ENCODE results near the gene PIP4K2B.
"Not testable (repeated sequence)": the region's sequence is repeated elsewhere in the genome, so short reads cannot be mapped to it uniquely, and the experiment has no call there.

The PIP4K2B gene

GRCh38 chr17:38728290-38728831, 71.0 kb downstream of the PIP4K2B start:
- DNase-seq = no peak

GRCh38 chr17:38727736-38728135, 71.6 kb downstream of the PIP4K2B start:
- no peak for DNase-seq

- not testable (repeated sequence) for DNase-seq
These were observed 73.2 kb downstream of the PIP4K2B start for GRCh38 chr17:38726145-38726544.

GRCh38 chr17:38725066-38725465, 74.3 kb downstream of the PIP4K2B start:
- no peak for DNase-seq

- DNase-seq = peak; percentile 86
These were observed 74.9 kb downstream of the PIP4K2B start for GRCh38 chr17:38724337-38724988.

DNA sequence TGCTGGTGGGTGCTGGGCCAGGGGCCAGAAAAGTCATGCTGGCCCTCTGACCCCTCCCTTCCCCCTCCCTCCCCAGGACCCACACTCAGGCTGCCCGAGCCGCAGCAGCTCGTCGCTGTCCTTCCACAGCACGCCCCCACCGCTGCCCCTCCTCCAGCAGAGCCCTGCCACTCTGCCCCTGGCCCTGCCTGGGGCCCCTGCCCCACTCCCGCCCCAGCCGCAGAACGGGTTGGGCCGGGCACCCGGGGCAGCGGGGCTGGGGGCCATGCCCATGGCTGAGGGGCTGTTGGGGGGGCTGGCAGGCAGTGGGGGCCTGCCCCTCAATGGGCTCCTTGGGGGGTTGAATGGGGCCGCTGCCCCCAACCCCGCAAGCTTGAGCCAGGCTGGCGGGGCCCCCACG, 77.6 kb downstream of the PIP4K2B start:
- no peak for DNase-seq

- no peak for DNase-seq
These were observed 78.4 kb downstream of the PIP4K2B start for GRCh38 chr17:38720941-38721340.

DNA sequence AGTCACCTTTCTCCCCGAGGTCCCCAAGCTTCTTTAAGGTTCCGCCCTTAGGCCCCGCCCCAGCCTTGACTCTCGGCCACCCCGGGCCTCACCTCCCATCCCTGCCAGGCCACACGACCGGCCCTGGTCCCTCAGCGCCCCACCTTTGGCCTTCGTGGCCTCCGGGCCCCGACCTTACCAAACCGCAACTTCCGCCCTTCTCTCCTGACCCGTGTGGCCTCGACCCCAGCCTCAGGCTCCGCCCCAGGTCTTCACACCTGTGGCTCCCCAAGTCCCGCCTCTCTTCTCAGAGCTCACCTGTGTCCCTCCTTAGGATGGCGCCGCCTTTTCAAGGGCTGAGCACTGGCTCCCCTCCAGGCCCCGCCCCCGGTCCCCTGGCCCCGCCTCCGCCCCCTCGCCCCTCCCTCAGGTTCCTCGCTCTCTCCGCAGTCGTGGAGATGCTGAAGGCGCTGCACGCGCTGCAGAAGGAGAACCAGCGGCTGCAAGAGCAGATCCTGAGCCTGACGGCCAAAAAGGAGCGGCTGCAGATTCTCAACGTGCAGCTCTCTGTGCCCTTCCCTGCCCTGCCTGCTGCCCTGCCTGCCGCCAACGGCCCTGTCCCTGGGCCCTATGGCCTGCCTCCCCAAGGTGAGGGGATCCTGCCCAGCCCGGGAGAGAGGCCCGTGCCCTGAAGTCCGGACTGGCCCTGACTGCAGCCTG, 79.3 kb downstream of the PIP4K2B start:
- DNase-seq = no peak

DNA sequence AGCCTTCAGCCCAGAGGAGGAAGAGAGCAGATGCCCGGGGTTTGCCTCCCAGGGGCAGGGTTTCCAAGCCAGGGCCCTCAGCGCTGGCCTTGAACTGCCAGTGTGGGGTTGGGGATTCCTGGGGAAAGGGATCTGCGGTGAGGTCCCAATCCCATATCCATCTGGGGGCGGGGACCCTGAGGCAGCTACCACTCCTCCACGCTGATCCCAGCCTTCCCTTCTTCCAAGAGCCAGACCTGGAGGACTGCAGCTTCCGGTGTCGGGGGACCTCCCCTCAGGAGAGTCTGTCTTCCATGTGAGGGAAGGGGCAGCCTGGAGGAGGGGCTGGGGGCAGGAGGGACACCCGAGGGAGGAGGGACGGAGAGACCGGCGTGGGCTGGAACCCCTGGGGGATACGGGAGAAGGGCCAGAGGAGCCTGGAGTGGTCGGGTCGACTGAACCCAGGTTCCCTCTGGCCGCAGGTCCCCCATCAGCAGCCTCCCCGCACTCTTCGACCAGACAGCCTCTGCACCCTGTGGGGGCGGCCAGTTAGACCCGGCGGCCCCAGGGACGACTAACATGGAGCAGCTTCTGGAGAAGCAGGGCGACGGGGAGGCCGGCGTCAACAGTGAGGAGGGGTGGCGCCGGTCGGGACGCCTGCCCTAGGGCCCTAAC, 79.9 kb downstream of the PIP4K2B start:
- no peak for DNase-seq

GRCh38 chr17:38717139-38717745, 82.1 kb downstream of the PIP4K2B start:
- DNase-seq = no peak

- no peak for DNase-seq
These were observed 82.9 kb downstream of the PIP4K2B start for GRCh38 chr17:38716368-38717005.

All from RPMI8226 (cell line).